Measurements from ENCODE around the gene SP2.

The SP2 gene

GRCh38 chr17:47967607-47968252 is 71.7 kb downstream of the SP2 start:
- no peak for TF ChIP-seq Cebpa-rat (IDR thresholded peaks at IDR 0.05)
- Histone ChIP-seq H3K4me3 (no peak overlapping the region), H3K9ac (no peak overlapping the region), H3K27ac (no peak overlapping the region), H4K20me1 (no peaks in the 10 kb centered on the region), H3K4me2 (no peak overlapping the region), H3K27me3 (no peaks in the 10 kb centered on the region), H3K9me3 (no peaks in the 10 kb centered on the region), H3K4me1 (peaks cover 28% of the 10 kb centered on the region), H3K36me3 (no peaks in the 10 kb centered on the region)

GRCh38 chr17:47968836-47969235 is 72.8 kb downstream of the SP2 start:
- TF ChIP-seq Cebpa-rat (IDR thresholded peaks at IDR 0.05), result no peak
- Histone ChIP-seq H3K4me2 (no peak overlapping the region), H4K20me1 (no peaks in the 10 kb centered on the region), H3K4me1 (peaks cover 32% of the 10 kb centered on the region), H3K9me3 (no peaks in the 10 kb centered on the region), H3K27ac (no peak overlapping the region), H3K4me3 (no peak overlapping the region), H3K36me3 (peaks cover 6% of the 10 kb centered on the region), H3K27me3 (no peaks in the 10 kb centered on the region), H3K9ac (no peak overlapping the region)

DNA sequence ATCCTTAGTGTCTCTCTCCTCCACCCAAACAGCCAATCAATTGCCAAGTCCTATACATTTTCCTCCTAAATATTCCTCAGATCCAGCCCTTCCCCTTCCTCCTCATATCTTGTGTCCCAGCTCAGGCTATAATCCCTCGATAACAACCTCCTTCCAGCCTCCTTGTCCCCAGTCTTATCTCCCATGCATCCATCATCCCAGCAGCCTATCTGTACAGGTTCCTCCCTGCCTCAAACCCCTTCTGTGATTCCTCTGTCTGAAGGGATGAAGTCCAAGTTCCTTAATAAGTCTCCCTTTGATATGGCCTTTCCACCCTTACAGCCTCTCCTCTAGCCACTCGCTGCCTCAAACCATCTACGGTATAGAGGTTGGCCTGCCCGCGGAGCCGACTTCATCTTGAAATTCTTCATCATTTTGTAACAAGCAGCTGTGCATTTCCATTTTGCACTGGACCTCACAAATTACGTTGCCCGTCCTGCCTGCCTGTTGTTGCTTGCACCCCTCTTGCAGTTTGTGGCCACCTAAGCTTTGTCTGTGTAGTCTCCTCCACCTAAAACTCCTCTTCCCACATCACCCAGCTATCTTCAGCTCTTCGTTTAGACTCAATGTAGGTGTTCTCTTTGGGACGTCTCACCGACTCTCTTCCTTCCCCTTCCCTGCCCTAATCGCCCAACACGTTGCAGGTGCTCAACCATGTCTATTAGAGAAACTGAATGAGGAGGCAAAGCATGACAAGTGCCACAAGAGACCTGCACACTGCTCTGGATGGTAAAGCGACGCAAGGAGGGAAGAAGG is 74.1 kb downstream of the SP2 start:
- Histone ChIP-seq H3K4me1 (peaks cover 35% of the 10 kb centered on the region), H3K36me3 (peaks cover 18% of the 10 kb centered on the region), H3K9me3 (no peaks in the 10 kb centered on the region), H3K9ac (0 out of 2 replicates have a peak overlapping the region, but pooled peaks have one; percentile 28), H4K20me1 (no peaks in the 10 kb centered on the region), H3K27ac (peak overlapping the region; percentile 55; the same call in 1 of the 2 replicates), H3K27me3 (no peaks in the 10 kb centered on the region), H3K4me2 (peak overlapping the region; percentile 85), H3K4me3 (peak overlapping the region; percentile 93)
- TF ChIP-seq Cebpa-rat (IDR thresholded peaks at IDR 0.05), result no peak

DNA sequence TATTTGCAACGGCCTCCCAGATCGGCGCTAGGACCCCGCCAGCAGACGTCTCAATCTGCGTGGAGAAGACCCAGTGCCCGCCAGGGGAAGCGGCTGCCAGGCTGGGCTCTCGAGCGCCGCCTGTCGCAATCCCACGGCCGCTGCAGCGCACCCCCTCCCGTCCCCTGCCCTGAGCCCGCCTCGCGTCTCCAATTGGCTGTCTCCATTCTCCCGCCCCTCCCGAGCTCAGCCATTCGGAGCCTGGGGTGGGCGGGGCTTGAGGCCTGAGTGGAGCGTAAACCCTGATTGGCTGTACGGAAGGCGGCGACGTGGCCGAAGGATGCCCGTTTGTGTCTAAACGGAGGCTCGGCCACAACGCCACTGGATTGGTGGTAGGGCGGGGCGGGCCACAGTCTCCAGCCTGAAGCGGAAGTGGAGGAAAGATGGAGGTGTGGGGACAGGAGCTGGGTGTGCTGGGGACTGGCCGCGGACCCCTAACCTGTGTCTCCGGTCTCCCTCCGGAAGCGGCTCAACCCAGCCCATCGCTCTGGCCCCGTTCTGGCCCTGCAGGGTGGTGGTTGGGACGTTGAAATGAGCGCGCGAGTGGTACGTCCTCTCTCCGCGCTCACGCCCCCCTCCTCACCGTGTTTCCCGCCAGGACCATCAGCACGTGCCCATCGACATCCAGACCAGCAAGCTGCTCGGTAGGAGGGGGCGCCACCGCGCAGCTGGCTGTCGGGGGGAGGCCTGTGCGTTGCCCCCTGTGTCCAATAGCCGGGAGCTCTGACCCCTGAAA is 74.9 kb downstream of the SP2 start, which contains the start of gene CDK5RAP3:
TSS of gene CDK5RAP3 (plus strand) at position 389 of the 775 bp plus-strand sequence. CDS start at position 423, 34 bp downstream.
- H3K4me3 ChIP-seq, result peak within 1 kb of the TSS; percentile 93
- H3K9me3 ChIP-seq, result no peaks in the 10 kb centered on the region
- H3K27ac ChIP-seq, result peak within 1 kb of the TSS; percentile 83
- no peaks in the 10 kb centered on the region for H4K20me1 ChIP-seq
- peaks cover 26% of the 10 kb centered on the region for H3K36me3 ChIP-seq
- H3K9ac ChIP-seq, result peak within 1 kb of the TSS; percentile 82
- peak within 1 kb of the TSS; percentile 85 for H3K4me2 ChIP-seq
- peaks cover 43% of the 10 kb centered on the region for H3K4me1 ChIP-seq
- peak; percentile 29; the same call in 1 of the 2 replicates for TF ChIP-seq Cebpa-rat (IDR thresholded peaks at IDR 0.05)
- no peaks in the 10 kb centered on the region for H3K27me3 ChIP-seq

DNA sequence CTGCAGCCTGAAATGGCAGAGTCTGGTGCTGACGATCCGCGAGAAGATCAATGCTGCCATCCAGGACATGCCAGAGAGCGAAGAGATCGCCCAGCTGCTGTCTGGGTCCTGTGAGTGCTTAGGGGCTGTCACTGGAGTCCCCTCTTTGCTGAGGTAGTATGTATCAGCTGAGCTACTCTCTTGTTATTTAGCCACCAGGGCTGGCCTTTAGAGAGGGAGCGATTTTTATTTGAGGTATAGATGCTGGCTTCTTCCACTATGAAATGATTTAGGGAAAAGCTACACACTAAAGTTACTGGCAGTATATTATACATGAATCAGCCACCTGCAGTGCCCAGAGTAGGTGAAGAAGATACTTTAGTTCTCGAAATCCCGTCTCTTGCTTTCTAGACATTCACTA is 77.5 kb downstream of the SP2 start:
- Histone ChIP-seq H3K4me1 (peaks cover 44% of the 10 kb centered on the region), H4K20me1 (no peaks in the 10 kb centered on the region), H3K27ac (no peak overlapping the region), H3K36me3 (peaks cover 52% of the 10 kb centered on the region), H3K4me2 (no peak overlapping the region), H3K9ac (no peak overlapping the region), H3K4me3 (no peak overlapping the region), H3K9me3 (no peaks in the 10 kb centered on the region), H3K27me3 (no peaks in the 10 kb centered on the region)
- no peak for TF ChIP-seq Cebpa-rat (IDR thresholded peaks at IDR 0.05)

- Histone ChIP-seq H3K9me3 (no peaks in the 10 kb centered on the region), H3K4me1 (peaks cover 35% of the 10 kb centered on the region), H4K20me1 (no peaks in the 10 kb centered on the region), H3K4me2 (peak overlapping the region; percentile 31), H3K27me3 (no peaks in the 10 kb centered on the region), H3K9ac (peak overlapping the region; percentile 35; the same call in 1 of the 2 replicates), H3K4me3 (no peak overlapping the region), H3K27ac (peak overlapping the region; percentile 47; the same call in 1 of the 2 replicates), H3K36me3 (peaks cover 69% of the 10 kb centered on the region)
- TF ChIP-seq Cebpa-rat (IDR thresholded peaks at IDR 0.05), result no peak
Measured at GRCh38 chr17:47975189-47975822, 79.3 kb downstream of the SP2 start.

- Histone ChIP-seq H3K4me3 (no peak overlapping the region), H3K36me3 (peaks cover 74% of the 10 kb centered on the region), H3K4me2 (peak overlapping the region; percentile 31), H3K9ac (peak overlapping the region; percentile 35; the same call in 1 of the 2 replicates), H4K20me1 (0 out of 2 replicates have a peak, but pooled peaks cover 3% of the 10 kb centered on the region), H3K9me3 (no peaks in the 10 kb centered on the region), H3K27ac (peak overlapping the region; percentile 47; the same call in 1 of the 2 replicates), H3K4me1 (peaks cover 36% of the 10 kb centered on the region), H3K27me3 (no peaks in the 10 kb centered on the region)
- TF ChIP-seq Cebpa-rat (IDR thresholded peaks at IDR 0.05), result no peak
Measured at GRCh38 chr17:47975823-47976205, 79.8 kb downstream of the SP2 start.

DNA sequence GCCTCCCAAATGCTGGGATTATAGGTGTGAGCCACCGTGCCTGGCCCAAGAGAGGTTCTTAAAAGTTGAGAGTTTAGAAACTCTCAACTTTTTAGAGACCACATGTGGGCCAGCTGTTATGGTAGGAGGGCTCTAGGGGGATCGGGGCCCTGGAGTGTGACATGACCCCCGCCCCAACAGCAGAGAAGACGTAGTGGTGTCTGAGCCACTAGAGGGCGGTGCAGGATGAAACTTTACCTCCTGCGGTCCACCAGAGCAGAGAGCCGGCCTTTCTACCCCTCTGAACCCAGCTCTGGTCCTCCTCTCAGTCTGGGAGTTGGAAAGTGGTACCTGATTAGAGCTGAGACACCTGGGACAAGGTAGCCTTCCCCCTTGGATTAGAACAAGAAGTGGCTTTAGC is 82.3 kb downstream of the SP2 start:
- Histone ChIP-seq H3K27me3 (no peaks in the 10 kb centered on the region), H3K4me2 (no peak overlapping the region), H3K4me1 (peaks cover 39% of the 10 kb centered on the region), H3K9me3 (no peaks in the 10 kb centered on the region), H3K9ac (no peak overlapping the region), H3K27ac (no peak overlapping the region), H3K4me3 (no peak overlapping the region), H3K36me3 (peaks cover 99% of the 10 kb centered on the region), H4K20me1 (peaks cover 24% of the 10 kb centered on the region; the same call in 1 of the 2 replicates)
- TF ChIP-seq Cebpa-rat (IDR thresholded peaks at IDR 0.05), result no peak
